ENCODE results near the gene CDC7.

- TF ChIP-seq EZH2 (IDR thresholded peaks at IDR 0.05; ENCODE audit: low read length, missing control alignments) (no peak), CTCF (conservative IDR thresholded peaks at IDR 0.05 in 1 of 2, IDR thresholded peaks at IDR 0.05 in 1 of 2; ENCODE audit: low read depth in 1 of 2, low read length in 2 of 2) (no peak)
These were observed 52.5 kb downstream of the CDC7 start for GRCh38 chr1:91553177-91553591.
